Kidney glomerular epithelial cell (primary cell): ENCODE measurements around the gene F3.

Source experiments
- DNase-seq: peaks from one replicate; lab custom pipeline; 2025; lab: John Stamatoyannopoulos, UW

Gene F3

DNA sequence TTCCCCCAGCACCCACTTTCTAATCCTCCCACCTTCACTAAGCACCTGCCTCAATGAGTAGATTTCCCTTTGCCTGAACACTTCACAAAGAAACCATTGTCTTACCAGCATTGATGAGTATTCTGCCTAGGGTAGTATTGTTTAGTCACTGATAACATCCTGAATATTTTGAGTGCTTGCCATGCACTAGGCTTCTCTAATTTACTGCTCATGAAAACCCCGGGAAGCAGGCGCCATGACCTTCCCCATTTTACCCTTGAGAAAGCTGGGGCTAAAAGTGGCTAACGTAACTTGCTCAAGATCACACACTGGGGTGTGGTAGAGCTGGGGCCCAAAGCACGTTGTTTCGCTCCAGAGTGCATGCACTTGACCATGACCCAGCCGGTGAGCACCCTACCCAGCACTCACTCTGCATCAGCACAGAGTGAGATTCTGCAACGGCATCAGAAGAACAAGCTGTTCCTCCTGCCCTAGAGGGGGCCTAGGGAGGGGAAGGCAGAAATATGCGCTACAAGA, 10.6 kb upstream of the F3 start:
- no peak for DNase-seq

DNA sequence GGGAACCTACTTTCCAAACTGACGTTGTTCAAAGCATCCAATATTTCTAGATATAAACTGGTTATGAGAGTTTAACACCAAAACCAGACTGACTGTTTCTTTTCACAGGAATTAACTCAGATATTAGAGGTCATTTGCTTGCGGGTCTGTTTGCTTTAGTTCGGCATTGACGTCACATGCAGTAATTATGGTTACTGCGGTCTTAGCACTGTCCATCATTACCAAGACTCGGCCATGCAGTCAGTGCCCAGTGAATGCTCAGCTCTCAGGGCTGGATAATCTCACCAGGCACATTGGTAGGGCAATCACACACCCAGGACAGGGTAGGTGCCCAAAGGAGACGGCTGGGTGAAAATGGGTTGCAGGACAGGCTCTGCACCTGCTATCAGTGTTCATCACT, 9.9 kb upstream of the F3 start:
- DNase-seq, result no peak

DNA sequence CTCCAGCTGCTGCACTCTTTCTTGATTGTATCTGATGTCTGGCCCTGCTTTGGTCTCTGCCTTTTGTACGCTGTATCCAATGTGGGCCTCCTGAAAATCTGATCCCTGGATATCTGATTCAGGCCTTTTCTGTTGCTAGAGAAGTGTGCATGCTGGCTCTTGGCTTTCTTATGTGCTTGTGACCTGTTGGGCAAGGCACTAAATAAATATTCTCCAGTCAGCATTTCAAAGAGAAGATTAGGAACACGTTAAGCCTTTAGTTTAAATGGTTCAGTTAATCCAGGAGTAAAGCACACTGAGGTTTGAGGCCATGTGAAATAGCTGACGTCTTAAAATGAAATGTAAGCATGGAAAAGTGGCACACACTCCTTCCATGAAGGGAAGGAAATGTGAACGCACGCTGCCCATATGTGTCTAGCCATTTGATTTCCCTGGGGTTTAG, 9.3 kb upstream of the F3 start:
- DNase-seq, result no peak

DNA sequence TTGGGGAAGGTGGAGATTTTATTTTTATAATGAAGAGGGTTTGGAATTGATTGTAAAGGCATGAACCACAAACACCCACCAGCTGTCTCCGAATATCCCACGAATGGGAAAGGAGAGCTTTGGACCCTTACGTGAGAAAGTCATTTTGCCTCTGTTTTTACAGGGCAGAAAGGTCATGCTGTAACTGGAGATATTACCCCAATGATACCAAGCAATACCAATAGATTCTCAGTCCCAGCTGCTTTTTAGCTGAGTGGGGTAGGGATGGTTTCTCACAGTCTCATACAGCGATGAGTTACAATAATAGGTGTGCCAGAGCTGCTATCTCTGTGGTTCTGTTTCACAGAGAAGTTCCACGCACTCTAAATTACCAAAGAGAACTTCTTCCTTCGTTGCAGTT, 8.8 kb upstream of the F3 start:
- no peak for DNase-seq

DNA sequence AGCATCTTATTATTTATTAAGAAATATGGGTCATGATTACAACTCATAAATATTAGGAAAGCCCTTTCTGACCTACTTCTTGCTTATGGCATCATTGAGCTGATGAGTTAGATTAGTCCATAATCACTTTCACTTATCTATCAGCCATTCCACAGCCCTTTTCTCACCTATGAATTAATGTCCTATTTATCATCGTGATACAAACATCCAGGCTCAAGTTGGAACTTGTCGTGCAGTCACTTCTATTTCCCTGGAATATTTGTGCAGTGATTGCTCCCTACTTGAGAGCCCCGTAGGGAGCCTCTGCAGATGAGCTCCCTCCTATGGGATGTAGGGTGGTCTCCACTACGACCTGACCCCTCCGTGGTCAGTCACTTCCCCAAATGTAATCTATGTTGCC, 8.1 kb upstream of the F3 start:
- DNase-seq, result no peak

DNA sequence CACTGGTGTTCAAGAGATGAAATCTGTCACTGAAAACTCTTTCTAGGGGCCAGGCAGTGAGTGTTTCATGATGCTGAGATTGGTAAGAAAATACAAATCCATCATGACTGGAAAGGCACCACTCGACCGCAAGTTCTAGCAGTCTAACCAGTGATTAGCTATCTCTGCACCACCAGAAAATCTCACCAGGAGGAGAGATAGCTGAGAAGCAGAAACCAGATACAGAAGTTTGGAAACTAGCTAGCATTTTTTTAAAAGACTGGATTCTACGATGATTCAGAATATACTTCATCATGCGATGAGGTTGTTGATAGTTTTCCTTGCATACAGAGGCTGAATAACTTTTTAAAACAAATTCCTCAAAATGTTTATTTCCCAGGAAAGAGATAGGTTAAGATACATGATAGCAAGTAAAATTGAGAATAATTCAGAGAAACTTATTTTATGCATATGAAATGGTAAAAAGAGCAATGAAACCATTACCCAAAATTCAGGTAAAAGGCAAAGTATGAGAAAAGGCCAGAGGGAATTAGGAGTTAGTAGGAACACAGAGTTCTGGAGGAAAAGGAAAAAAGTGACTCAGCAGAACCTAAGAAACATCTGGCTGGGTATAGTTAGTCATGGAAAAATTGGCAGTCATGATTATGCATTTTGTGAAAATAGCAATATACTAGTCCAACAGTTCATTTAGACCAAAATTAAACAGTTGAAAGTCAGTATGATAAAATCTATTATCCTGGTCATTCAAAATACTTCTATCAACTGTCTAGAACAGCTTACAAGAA, 3.3 kb upstream of the F3 start:
- no peak for DNase-seq

DNA sequence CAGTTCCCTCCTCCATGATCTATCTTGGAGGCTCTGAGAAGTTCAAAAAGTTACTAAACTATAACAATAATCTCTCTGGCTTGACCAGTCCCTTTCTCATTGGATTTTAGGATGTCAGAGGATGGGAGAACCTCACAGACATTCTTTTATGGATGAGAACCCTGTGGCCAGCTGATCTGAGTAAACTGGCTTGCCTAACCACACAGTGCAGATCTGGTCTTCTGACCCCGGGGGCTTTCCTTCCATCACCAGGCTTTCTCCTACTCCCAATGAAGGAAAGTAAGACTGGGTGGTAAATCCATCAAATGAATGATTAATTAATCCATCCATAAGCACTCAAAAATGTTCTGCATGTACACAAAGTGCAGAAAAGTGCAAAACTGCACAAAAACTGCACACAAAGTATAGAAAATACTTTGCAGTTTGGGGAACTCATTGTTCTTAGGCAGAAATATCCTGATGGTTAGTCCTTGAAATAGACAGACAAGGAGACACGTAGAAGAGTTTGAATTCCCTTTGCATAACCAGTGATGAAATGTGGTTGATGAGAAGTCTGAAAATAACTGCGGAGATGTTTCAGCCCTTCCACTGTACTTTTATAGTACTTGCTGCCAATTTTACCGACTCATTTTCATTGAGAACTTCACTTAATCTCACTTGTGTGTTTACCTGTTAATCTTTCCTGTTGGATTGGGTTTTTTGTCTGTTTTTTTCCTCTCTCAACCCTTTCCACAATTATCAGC, 2.5 kb upstream of the F3 start:
- DNase-seq, result no peak

DNA sequence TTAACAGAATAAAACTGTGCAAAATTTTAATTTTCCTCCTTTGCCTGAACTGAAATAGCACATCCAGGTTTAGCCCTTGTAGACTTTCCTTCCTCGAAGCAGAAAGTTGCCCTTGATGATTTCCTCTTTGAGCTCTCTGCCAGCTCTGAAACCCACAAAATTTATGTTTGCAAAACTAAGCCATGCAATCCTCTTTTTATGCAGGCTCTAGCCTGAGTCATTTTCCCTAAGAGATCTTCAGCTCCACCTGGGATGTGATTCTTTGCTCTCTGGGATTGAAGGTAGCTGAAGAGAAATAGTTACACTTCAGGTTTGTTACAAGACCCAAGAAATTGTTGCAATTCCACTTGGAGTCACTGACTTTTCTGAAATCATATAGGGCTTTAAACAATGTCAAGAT, 1.4 kb upstream of the F3 start:
- no peak for DNase-seq

DNA sequence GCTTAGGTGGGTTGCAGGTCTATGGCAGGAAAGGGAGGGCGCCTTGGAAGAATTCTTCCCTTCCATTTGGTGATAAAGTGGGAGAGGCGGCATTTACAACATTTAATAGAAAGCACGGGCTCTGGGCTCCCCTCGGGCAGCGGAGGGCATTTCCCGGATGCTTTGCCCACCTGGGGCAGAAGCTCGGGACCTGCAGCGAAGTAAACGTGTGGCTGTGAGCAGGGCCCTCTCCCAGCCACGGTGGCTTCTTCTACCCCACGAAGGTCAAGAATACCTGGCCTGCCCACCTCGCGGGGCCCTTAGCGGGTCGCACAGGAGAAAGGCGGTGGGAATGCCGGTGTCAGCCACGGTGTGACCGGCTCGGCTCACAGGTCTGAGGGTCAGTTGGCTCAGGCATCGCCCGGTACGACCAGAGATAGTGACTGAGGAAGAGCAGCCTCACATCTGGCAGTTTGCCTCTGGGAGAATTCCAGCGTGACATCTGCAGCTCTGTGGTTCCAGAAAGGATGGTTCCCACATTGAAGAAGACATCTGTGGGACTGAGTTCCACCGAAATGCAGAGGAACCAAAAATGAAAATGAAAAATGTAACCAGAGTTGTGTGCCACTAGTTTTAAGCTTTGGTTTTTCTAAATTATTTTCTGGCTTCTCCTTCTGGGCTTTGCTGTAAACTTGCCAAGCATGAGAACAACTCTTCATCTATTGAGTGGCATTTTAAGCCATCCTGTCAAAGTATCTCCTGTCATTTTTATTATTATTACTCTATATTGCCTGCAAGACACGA, 720 bp upstream of the F3 start:
- DNase-seq, result no peak

DNA sequence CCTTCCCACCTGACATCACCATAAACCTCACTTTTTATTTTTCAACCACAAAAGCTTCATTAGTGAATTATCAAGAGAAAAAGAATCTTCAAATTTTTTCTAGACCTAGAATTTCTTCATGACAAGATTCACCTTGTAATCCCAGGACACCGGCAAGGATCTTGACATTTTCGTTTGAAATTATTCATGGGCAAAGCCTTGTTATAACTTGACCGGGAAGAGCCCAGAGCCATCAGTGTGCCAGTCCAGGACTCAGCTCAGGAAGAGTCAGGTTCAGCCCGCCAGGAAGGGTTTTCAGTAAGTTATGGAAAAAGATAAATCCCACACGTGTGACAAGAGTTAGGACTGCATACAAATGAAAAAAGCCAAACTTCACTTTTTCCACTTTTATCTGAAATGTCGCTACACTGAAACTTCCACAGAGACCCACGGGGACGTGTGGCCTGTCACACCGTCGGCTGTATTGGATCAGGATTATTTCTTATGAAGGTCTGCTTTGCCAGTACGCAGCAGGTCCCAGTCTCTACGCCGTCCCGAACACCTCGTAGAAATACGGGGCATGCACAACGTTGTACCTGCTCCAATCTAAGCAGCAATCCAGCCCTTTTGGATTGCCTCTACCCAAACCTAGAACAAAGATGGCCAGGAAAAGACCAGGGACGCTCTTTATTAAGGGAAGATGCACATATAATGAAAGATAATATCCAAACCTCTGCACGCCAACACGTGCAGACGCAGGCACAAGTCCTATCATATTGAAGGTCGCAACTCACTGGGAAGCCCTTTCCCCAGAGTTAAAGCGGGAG, 916 bp downstream of the F3 start:
- DNase-seq, result peak; percentile 27

DNA sequence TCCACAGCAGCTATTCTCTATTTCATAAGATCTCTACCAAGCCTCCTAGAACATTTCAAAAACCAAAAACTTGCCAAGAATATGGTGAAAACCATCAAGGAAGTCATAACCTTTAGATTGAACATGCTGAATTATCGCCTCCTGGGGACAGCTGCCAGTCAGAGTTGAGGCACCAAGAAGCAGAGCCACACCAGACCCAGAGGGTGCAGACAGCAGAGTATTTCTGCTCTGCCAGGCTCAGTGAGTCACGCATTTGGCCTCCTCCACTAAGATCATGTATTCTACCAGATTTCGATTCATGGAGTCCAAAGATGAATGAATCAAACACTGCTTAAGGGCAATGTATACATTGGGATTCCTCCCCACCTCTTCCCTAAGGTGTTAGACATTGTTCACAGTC, 2.1 kb downstream of the F3 start:
- no peak for DNase-seq

DNA sequence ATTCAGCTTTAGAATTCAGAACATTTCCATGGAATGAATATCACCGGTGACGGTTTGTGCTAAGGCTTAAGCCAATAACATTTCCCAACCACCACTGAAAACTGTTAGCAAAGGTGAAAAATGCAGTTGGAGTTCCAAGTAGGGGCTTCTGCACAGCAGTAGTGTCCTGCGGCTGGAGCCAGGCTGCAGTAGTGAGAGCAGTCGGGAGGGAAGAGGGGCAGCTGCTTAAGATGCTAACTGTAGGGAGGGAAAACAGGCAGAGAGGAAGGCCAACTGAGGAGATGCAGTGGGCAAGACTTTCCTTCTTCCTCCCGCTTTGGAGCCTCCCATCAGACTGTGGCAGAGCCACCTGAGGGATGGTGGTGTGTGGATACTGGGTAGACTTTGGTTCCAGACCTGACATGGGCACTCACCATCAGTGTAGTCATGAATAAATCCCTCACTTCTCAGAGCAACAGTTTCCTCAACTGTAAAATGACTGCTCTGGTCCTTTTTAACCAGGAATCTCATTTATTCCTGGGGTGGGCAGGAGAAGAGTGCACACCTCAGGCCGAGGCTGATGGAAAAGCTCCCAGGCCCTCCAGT, 3.2 kb downstream of the F3 start:
- no peak for DNase-seq

DNA sequence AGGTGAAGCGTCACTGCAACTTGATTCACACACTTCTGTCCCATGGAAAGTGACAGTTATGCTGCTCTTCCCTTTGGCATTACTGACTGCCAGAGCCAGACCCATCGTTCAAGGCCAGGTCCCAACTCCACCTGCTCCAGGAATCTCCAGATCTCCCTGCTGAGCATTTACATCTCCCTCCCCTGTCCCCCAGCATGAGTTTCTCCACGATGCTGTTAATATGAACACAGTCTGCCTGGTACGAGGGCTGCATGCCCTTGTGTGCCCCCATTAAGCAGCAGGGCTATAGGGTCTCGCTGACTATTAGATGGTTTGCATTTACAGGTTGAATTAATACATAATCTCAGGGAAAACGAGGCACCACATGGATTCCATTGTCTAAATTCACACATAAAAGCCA, 4.3 kb downstream of the F3 start:
- no peak for DNase-seq

DNA sequence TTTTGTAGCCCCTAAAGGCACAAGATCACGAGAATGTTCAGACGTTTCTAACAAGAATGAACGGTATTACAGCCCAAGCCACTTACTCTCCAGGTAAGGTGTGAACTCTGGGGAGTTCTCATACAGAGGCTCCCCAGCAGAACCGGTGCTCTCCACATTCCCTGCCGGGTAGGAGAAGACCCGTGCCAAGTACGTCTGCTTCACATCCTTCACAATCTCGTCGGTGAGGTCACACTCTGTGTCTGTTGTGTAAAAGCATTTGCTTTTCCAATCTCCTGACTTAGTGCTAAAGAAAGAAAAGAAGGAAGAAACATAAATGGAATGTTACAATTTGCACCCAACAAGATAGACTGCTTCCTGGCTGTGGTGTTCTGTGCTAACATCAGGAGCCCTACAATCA, 5.7 kb downstream of the F3 start:
- DNase-seq, result no peak

DNA sequence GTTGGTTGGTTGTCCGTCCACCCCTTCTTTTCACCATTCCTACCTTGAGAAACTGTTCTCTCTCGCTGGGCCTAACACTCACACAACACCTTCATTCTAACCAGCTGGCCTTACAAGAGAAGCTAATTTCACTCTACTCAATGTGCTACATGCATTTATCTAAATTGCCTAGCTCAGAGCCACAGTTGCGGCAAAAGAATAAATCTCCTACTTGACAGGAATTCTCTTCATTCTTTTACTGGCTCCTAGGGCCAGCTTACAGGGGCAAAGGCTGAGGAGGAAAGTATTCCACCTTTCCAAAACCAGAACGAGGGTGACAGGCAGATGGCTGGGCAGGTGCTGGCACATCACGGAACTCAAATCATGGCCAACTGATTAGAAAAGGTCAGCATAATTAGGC, 6.5 kb downstream of the F3 start:
- DNase-seq, result no peak

DNA sequence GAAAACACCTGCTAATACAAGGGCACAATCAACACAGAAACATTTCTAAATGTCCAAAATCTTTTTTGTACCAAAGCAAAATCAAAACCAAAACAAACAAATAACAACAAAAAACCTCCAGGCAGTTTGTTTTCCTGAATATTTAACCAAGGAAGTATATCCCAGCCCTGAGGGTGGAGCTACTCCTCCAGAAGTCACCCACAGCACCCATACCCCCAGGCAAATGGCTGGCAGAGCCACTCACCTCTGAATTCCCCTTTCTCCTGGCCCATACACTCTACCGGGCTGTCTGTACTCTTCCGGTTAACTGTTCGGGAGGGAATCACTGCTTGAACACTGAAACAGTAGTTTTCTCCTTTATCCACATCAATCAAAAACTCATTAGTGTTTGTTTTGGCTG, 9.5 kb downstream of the F3 start:
- peak; percentile 33 for DNase-seq

DNA sequence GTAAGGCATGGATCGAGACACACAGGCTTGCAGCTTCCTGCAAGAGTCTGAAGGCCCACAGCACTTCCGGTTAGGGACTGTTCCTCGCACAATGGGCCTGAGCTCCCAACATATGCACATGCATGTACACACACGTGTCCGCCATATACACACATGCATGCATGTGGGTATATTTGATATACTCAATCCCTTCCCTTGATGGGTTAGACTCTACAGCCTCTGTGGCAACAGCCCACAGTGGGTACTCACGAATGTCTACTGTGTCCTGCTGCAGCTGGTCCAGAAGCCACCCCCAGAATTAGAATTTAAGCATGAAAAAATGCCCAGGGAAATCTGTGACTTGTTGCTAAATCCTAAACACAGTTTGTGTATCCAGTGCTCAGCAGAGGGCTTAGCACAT, 9.9 kb downstream of the F3 start:
- DNase-seq, result no peak

DNA sequence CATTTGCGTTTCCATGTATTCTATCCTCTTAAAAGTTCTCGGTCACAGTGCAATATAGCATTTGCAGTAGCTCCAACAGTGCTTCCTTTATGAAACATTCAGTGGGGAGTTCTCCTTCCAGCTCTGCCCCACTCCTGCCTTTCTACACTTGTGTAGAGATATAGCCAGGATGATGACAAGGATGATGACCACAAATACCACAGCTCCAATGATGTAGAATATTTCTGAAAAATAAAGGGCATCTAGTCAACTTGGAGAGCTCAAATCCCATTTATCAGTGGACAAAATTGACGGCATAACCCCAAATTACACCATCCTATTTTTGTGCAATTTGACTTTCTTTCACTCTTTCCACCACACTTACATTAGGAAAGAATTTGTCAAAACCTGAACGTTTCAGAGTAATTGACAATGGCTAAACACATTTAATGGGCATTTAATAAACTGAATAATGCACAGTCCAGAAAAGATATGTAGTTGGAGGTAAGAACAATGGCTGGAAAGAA, 11.1 kb downstream of the F3 start:
- no peak for DNase-seq

DNA sequence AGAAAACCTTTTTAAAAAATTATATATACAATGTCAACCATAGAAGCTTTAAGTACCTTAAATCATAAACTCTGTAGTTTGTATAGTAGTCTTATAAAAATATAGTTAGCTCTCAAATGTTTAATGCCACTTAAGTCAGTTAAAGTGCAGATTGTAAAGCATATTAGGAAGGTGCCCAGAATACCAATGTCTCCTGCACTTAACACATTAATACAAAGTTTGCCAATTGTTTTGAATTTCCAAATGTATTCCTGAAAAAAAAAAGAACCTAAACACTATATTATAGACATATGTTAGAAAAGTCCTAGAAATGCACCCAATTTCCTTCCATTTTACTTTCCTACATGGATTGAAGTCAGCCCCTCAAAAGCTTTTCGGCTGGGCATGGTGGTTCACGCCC, 12.1 kb downstream of the F3 start:
- DNase-seq, result no peak

DNA sequence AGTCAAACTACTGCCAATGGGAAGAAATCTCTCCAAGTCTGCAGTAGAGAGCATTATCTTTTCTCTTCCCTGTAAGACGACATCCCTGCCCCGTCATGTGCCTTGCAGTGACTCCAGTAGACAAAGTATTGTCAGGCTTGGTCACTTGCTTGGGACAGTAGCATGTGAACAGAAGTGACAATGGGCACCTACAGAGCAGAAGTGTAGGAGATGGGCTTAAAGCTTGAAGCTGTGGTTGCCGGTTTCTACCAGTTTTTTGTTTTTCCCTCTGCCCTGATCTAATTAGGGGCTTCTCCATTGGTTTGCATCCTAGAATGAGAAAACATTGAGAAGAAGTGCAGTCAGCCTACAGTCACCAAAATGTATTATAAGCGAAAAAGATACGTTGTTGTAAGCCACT, 12.7 kb downstream of the F3 start:
- DNase-seq, result no peak

DNA sequence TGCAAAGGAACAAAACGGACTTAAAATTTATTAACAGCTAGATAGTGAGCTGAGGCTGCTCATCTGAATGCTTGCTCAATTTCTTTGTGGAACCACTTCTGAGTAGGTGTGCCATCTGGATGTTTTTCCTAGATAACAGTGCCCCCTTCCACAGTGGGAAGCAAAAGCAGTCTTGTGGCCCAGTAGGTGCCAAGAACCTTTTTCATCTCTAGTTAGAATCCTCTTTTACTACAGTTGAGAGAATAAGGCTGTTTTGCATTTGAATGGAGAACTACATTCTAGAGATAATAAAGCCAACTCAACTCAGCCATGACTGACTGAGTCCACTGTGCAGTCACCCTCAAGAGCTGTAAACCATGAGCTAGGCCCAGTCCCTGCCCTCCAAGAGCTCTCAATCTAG, 13.3 kb downstream of the F3 start:
- no peak for DNase-seq
